H1 (cell line): Measurements from ENCODE around the gene CAMTA1. TPM values are rescaled to one million over a fixed set of nuclear protein-coding genes. Genes with fewer than 3 reads are reported as not detected.

Source experiments
- CTCF ChIA-PET: fragments of 300-600 bp; sonication (Branson Sonifier 250); formaldehyde crosslinking; loops from one replicate; lab custom pipeline; 2021; ENCODE audit not compliant: partially characterized antibody; lab: Charles Lee
- POLR2A ChIA-PET: fragments of 300-600 bp; sonication (Branson Sonifier 250); formaldehyde crosslinking; loops from one replicate; lab custom pipeline; 2021; ENCODE audit warnings: inconsistent platforms; ENCODE audit not compliant: partially characterized antibody; lab: Charles Lee
- DNase-seq, 2 experiments: peaks; one replicate each; pipeline versions ENCODE4 v3.0.0 to v3.0.0-alpha.2; 2010 to 2022; ENCODE audit warnings: low spot score in 2 of 2, low read depth in 1 of 2, mixed read lengths in 1 of 2
- FAIRE-seq: peaks from 2 replicates; lab custom pipeline; 2011; peaks lifted over from hg19 to GRCh38; lab: Jason Lieb, UNC
- H2AFZ ChIP-seq: 2 replicates; pipeline ENCODE4 v1.8.1; 2012; ENCODE audit warnings: low read length, inconsistent platforms
- H2AK5ac ChIP-seq: 2 replicates; pipeline ENCODE4 v1.6.1; 2013; ENCODE audit warnings: low read depth, low read length
- H2BK120ac ChIP-seq: replicated peaks from 2 replicates; pipeline ENCODE3; 2013; ENCODE audit warnings: low read depth, low read length, inconsistent platforms
- H2BK12ac ChIP-seq: 2 replicates; pipeline ENCODE4 v1.6.1; 2013; ENCODE audit warnings: low read depth, low read length
- H2BK15ac ChIP-seq: 2 replicates; pipeline ENCODE4 v1.6.1; 2013; ENCODE audit warnings: low read length
- H2BK20ac ChIP-seq: 2 replicates; pipeline ENCODE4 v1.6.1; 2013; ENCODE audit warnings: low read length
- H2BK5ac ChIP-seq: 2 replicates; pipeline ENCODE4 v1.6.1; 2013; ENCODE audit warnings: low read depth, low read length
- H3K14ac ChIP-seq: 2 replicates; pipeline ENCODE4 v1.6.1; 2013; ENCODE audit warnings: inconsistent platforms; ENCODE audit not compliant: insufficient read length
- H3K18ac ChIP-seq: 2 replicates; pipeline ENCODE4 v1.6.1; 2013; ENCODE audit warnings: low read length; ENCODE audit errors: extremely low read depth
- H3K23ac ChIP-seq: 2 replicates; pipeline ENCODE4 v1.6.1; 2013; ENCODE audit warnings: inconsistent platforms; ENCODE audit not compliant: insufficient read length
- H3K23me2 ChIP-seq: 2 replicates; pipeline ENCODE4 v1.6.1; 2013; ENCODE audit warnings: low read depth, low read length
- H3K27ac ChIP-seq: 2 replicates; pipeline ENCODE4 v1.6.1; 2011; ENCODE audit warnings: low read depth, low read length, inconsistent platforms
- H3K27me3 ChIP-seq, 4 experiments: replicated peaks in 1 of 4; 1 replicate in 1 of 4; 2 replicates in 3 of 4; pipeline versions ENCODE4 v1.6.1 to v1.8.1; 2011 to 2013; ENCODE audit warnings: low read length in 3 of 4, mild to moderate bottlenecking in 3 of 4, inconsistent platforms in 2 of 4, mixed read lengths in 2 of 4, moderate library complexity in 1 of 4; ENCODE audit not compliant: control insufficient read depth in 3 of 4, insufficient read depth in 3 of 4; ENCODE audit errors: extremely low read depth in 1 of 4
- H3K36me3 ChIP-seq, 4 experiments: 2 replicates each; pipeline versions ENCODE4 v1.6.1 to v1.8.1; 2011 to 2013; ENCODE audit warnings: mild to moderate bottlenecking in 4 of 4, low read length in 3 of 4, moderate library complexity in 2 of 4, control low read depth in 1 of 4, inconsistent platforms in 1 of 4; ENCODE audit not compliant: insufficient read depth in 4 of 4, control insufficient read depth in 2 of 4
- H3K4ac ChIP-seq: replicated peaks from 2 replicates; pipeline ENCODE3; 2013; ENCODE audit warnings: low read length, low read depth, mixed read lengths, inconsistent platforms; ENCODE audit not compliant: insufficient read length
- H3K4me1 ChIP-seq, 4 experiments: replicated peaks in 1 of 4; 1 replicate in 1 of 4; 2 replicates in 3 of 4; pipeline versions ENCODE4 v1.6.1 to v1.8.1; 2011 to 2013; ENCODE audit warnings: low read length in 3 of 4, inconsistent platforms in 2 of 4, mixed read lengths in 1 of 4; ENCODE audit not compliant: insufficient read depth in 4 of 4, control insufficient read depth in 3 of 4
- H3K4me2 ChIP-seq, 2 experiments: 2 replicates each; pipeline versions ENCODE4 v1.6.1 to v1.8.1; 2011 to 2013; ENCODE audit warnings: low read depth in 2 of 2, low read length in 2 of 2, control low read depth in 1 of 2, inconsistent platforms in 1 of 2, mild to moderate bottlenecking in 1 of 2; ENCODE audit not compliant: insufficient read depth in 1 of 2
- H3K4me3 ChIP-seq, 4 experiments: fragments of 200-600, 300-600 bp in 1 of 4; sonication (generic), shearing (Covaris generic), sonication (Bioruptor Twin) in 1 of 4; 2 replicates each; pipeline versions ENCODE4 v1.5.1 to v1.8.1; 2011 to 2016; ENCODE audit warnings: low read length in 4 of 4, low read depth in 3 of 4, control low read depth in 2 of 4, inconsistent platforms in 2 of 4, mild to moderate bottlenecking in 2 of 4, mixed read lengths in 1 of 4, moderate library complexity in 1 of 4; ENCODE audit not compliant: insufficient read depth in 2 of 4; ENCODE audit errors: extremely low read depth in 1 of 4
- H3K56ac ChIP-seq: replicated peaks from 2 replicates; pipeline ENCODE3; 2013; ENCODE audit warnings: low read depth, mild to moderate bottlenecking, mixed read lengths, low read length, inconsistent platforms; ENCODE audit not compliant: insufficient read length
- H3K79me1 ChIP-seq: 2 replicates; pipeline ENCODE4 v1.6.1; 2013; ENCODE audit warnings: low read depth, low read length, control low read depth
- H3K79me2 ChIP-seq, 2 experiments: 2 replicates each; pipeline versions ENCODE4 v1.6.1 to v1.8.1; 2012 to 2013; ENCODE audit warnings: low read length in 2 of 2, mild to moderate bottlenecking in 2 of 2, inconsistent platforms in 1 of 2; ENCODE audit not compliant: insufficient read depth in 2 of 2, control insufficient read depth in 1 of 2
- H3K9ac ChIP-seq, 4 experiments: replicated peaks in 1 of 4; 1 replicate in 1 of 4; 2 replicates in 3 of 4; pipeline versions ENCODE4 v1.6.1 to v1.8.1; 2011 to 2013; ENCODE audit warnings: low read depth in 3 of 4, low read length in 3 of 4, control low read depth in 2 of 4, mild to moderate bottlenecking in 2 of 4, moderate library complexity in 2 of 4, inconsistent platforms in 1 of 4; ENCODE audit errors: extremely low read depth in 1 of 4
- H3K9me3 ChIP-seq, 2 experiments: 2 replicates each; pipeline versions ENCODE4 v1.6.1 to v1.8.1; 2012 to 2013; ENCODE audit warnings: mild to moderate bottlenecking in 2 of 2, moderate library complexity in 2 of 2, control low read depth in 1 of 2, inconsistent platforms in 1 of 2, low read depth in 1 of 2, low read length in 1 of 2, mixed read lengths in 1 of 2; ENCODE audit not compliant: insufficient read depth in 2 of 2
- H4K20me1 ChIP-seq, 2 experiments: replicated peaks in 1 of 2; 2 replicates each; pipeline versions ENCODE3 to v1.8.1; 2011 to 2013; ENCODE audit warnings: inconsistent platforms in 2 of 2, low read length in 2 of 2, mild to moderate bottlenecking in 1 of 2; ENCODE audit not compliant: insufficient read depth in 2 of 2, control insufficient read depth in 1 of 2
- H4K5ac ChIP-seq: 2 replicates; pipeline ENCODE4 v1.6.1; 2013; ENCODE audit warnings: low read length, low read depth, mixed read lengths, inconsistent platforms; ENCODE audit not compliant: insufficient read length
- H4K8ac ChIP-seq: 2 replicates; pipeline ENCODE4 v1.8.0; 2013; ENCODE audit warnings: mild to moderate bottlenecking, moderate library complexity, low read length, inconsistent platforms; ENCODE audit not compliant: insufficient read depth; ENCODE audit errors: extremely low read depth
- H4K91ac ChIP-seq: replicated peaks from 2 replicates; pipeline ENCODE3; 2013; ENCODE audit warnings: low read length, mixed read lengths, inconsistent platforms; ENCODE audit not compliant: insufficient read length
- WGBS, 2 experiments: shearing (Covaris generic) in 1 of 2; methylation state at CpG; one replicate each; pipeline versions ENCODE4 v1.1.6 to v1.1.7; 2013 to 2015; ENCODE audit warnings: low lambda C conversion rate in 2 of 2, mixed read lengths in 2 of 2, inconsistent platforms in 1 of 2, low coverage in 1 of 2, missing lambda C conversion rate in 1 of 2; ENCODE audit not compliant: insufficient replicate concordance in 2 of 2, insufficient coverage in 1 of 2, insufficient read length in 1 of 2; ENCODE audit errors: extremely low coverage in 1 of 2, missing lambda C conversion rate in 1 of 2; 5-methylcytosine and 5-hydroxymethylcytosine counted together
- polyA plus RNA-seq, 7 experiments: library from polyadenylated mRNA; depleted of rRNA in 3 of 7; stranded (reverse) in 5 of 7; unstranded in 2 of 7; fragments of >200 nt in 5 of 7; fragments of 200-250 nt in 2 of 7; gene quantifications; 1 replicate in 5 of 7; 2 replicates in 1 of 7; 4 replicates in 1 of 7; pipeline versions ENCODE4 v1.2.1 to v1.2.3, GENCODE V29; 2011 to 2013; ENCODE audit warnings: missing spikeins in 2 of 7, mixed read lengths in 2 of 7
- total RNA-seq: library from RNA; stranded (reverse); fragmentation: NEBNext Ultra II Directional; extraction: Animal tissue kit (Norgen Biotek cat#: 25700); gene quantifications from 2 replicates; pipeline ENCODE4 v1.2.1, GENCODE V29; 2021

Gene CAMTA1
- total and polyA plus RNA-seq, 2 of the 8 experiments (the other 6 are each of a cell fraction or from before 2014, with no cell fraction given) = 65.0 to 119 TPM

DNA sequence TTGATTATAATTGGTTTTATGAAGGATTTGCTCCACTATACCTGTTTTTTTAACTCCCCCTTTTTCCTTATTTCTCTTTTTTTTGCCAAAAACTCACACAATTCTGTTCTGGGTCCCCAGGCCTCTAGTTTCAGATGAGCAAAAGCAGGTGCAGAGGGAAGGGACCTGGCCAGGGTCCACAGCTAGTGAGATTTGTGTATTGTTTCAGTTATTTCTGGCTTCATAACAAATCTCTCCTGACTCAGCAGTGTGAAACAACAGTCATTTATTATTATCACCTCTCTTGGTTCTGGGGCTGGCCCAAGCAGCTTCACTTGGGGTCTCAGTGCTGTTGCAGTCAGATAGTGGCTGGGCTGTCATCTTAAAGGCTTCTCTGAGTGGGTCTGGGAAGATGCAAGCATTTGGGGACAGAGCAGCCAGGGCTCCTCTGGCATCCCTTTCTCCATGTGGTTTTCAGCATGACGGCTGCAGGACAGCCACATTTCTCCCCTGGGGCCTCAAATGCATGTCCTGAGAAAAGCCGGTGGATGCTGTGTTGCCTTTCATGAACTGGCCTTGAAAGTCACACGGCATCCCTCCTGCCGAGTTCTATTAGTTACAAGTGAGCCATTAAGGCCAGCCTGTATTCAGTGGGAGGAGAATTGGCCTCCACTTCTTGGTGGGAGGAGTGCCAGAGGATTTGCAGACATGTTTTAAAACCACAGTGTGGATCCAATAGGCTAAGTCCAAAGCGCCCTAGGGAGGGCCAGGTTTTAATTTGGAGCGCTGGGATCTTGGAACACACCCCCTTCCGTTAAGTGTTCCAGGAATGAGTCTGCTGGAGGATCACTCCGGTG, 137.1 kb downstream of the CAMTA1 start:
- Histone ChIP-seq H3K4me3 (no peak overlapping the region), H3K9ac (no peak overlapping the region), H2BK20ac (no peak overlapping the region), H3K14ac (no peak overlapping the region), H3K18ac (no peak overlapping the region), H3K27ac (no peak overlapping the region), H3K56ac (no peak overlapping the region), H2BK12ac (no peak overlapping the region), H3K4me2 (no peak overlapping the region), H4K8ac (no peak overlapping the region), H4K5ac (no peak overlapping the region), H3K79me2 (no peaks in the 10 kb centered on the region), H3K4ac (no peak overlapping the region), H3K36me3 (no peaks in the 10 kb centered on the region), H2BK15ac (no peak overlapping the region), H2BK5ac (no peak overlapping the region), H3K27me3 (no peaks in the 10 kb centered on the region), H3K23me2 (no peaks in the 10 kb centered on the region), H2BK120ac (no peak overlapping the region), H2AFZ (no peak overlapping the region), H3K23ac (no peak overlapping the region), H4K20me1 (no peaks in the 10 kb centered on the region), H3K9me3 (peaks cover 3 to 6% of the 10 kb centered on the region in 2 experiments; a peak in 3 of 4 replicates), H3K4me1 (no peaks in the 10 kb centered on the region; a peak in 1 of 7 replicates), H2AK5ac (no peak overlapping the region), H4K91ac (no peak overlapping the region), H3K79me1 (no peaks in the 10 kb centered on the region)
- POLR2A ChIA-PET = no interaction called here
- FAIRE-seq (no peak), DNase-seq (no peak)
- CTCF ChIA-PET = interaction anchor here (0.9 to 1.0 kb wide), 2 partner anchors 55 to 120 kb away, joined by 3 read pairs; no protein-coding TSS in a partner anchor
- WGBS, 2 experiments = 90% methylated on average over 8 of the region's 8 CpGs; no CpG with 5 or more reads in 1 of the 2 experiments
